ENCODE measurements around the gene DOCK8.

DNA sequence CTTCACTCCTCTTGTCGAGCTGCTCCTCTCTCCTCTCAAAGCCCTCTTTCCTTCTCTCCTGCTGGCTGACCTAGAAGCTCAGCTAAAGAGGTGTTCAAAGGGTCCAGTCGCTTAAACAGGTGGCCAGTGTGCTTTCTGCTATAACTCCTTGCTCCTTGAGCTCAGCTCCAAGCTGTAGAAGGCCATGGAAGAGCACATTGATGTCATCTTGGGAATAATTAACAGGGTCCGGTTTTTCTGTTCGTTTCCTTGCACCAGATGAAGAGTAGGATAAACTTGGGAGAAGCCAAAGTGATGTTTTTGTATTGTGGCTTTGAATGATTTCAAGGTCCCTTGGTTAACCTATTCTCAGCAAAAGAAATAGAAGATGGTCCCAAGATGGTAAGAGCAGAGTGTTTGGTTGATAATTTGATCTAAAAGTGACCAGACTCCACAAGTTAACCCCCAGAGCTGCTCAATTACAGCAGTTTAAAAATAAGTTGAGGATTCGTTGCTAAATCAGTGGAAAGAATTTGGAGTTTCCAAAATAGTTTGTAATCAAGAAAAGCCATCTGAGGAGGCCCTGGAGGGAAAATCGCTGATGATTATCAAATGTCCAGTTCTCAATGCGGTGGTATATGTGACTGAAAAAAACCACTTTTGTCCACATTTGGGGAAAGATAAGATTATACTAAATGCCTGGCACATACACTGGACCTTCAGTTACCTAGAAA is 148.1 kb downstream of the DOCK8 start:
- TF ChIP-seq CTCF (IDR thresholded peaks at IDR 0.05; ENCODE audit: insufficient read depth, low read depth, low read length) (no peak), EZH2 (IDR thresholded peaks at IDR 0.05; ENCODE audit: insufficient read depth, low read length) (no peak)
